ENCODE measurements around the gene ADSS2.
"Not testable (repeated sequence)": the region's sequence is repeated elsewhere in the genome, so short reads cannot be mapped to it uniquely, and the experiment has no call there.

ADSS2 gene

DNA sequence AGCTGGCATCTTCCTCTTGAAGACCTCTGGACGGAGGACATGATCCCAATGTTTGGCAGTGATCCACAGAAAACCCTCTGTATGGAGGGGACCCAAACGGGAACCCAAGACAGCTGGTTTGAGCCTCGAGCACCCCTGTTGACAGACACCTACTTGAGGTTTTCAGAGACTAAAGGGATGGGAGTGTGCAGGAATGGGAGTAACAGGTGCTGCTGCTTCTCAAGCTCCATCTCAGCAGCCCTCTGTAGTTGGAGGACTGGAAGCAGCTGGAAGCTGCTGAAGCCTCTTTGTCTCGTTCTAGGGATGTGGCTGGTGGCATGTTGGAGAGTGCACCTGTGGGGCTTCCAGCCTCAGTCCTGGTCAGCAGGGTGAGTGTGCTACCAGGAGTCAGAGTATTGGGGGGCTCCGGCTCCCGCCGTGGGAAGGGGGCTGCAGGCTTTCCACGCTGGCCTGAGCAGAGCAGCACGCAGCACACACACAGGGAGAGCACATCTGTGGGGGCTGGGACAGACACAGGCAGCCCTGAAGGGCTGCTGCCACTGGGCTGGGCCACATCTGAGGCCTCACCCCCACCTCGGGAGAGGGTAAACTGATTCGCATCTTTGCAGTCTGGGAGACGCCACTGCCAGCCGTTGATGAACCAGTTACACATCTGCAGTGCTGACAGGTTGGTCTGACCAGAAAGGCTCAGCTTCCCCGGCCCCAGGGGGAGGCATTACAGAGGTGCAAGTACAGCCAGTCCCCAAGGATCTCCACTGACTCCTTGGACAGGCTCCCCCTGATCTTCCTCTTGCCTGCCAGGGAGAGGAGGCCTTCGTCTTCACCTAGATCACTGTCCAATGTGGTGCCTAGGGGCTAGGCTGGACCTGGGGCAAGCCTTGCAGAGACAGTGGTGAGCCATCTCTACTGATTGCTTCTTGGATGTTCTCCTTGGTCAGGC lies 56.6 kb downstream of the ADSS2 start:
- FAIRE-seq, result no peak

- FAIRE-seq, result no peak
Observed at GRCh38 chr1:244394346-244394745, 57.4 kb downstream of the ADSS2 start.

- FAIRE-seq, result no peak
Observed at GRCh38 chr1:244393604-244394176, 58.0 kb downstream of the ADSS2 start.

DNA sequence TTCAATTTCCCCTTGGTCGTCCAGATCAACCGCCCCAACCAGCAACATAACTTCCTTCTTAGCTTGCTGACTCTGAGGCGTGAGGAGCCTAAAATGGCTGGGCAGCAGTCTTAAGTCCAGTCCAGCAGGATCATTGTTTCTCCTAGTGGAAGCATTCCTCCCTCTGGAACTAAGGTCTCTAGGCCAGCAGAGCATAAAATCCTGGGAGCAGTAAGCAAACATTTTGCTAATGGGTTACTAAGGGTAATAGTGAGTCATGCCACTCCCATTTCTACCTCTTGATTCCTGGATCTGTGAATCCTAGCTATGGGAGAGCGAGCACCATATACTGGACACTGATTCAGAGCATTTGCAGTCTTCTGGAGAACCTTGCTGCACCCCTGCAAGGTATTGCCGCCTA lies 59.9 kb downstream of the ADSS2 start:
- no peak for FAIRE-seq

GRCh38 chr1:244388961-244389360 lies 62.7 kb downstream of the ADSS2 start:
- FAIRE-seq, result no peak

DNA sequence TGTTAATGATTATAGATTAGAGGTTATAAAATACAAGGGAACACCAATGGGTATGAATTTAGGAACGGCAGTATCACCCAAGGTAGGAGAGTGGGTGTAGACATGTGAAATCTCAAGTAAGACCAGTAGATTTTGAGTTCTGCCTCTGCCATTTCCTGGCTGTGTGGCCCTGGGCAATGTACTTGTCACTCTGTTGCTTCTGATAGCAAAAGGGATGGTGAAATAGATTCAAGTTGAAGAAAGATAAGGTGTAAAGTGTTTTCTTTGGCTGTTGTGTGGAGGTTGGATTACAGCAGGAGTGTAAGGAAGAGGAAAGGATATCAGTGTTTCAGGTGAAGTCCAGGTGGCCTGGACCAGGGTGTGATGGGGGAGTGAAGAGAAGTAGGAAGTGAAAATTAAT lies 64.3 kb downstream of the ADSS2 start:
- FAIRE-seq, result no peak

GRCh38 chr1:244386595-244386994 lies 65.1 kb downstream of the ADSS2 start:
- no peak for FAIRE-seq

- FAIRE-seq, result no peak
Observed at GRCh38 chr1:244384066-244384465, 67.6 kb downstream of the ADSS2 start.

- FAIRE-seq, result no peak
Observed at GRCh38 chr1:244383278-244383884, 68.3 kb downstream of the ADSS2 start.

- no peak for FAIRE-seq
Observed at GRCh38 chr1:244381878-244382565, 69.7 kb downstream of the ADSS2 start.

- no peak for FAIRE-seq
Observed at GRCh38 chr1:244376126-244376525, 75.6 kb downstream of the ADSS2 start.

DNA sequence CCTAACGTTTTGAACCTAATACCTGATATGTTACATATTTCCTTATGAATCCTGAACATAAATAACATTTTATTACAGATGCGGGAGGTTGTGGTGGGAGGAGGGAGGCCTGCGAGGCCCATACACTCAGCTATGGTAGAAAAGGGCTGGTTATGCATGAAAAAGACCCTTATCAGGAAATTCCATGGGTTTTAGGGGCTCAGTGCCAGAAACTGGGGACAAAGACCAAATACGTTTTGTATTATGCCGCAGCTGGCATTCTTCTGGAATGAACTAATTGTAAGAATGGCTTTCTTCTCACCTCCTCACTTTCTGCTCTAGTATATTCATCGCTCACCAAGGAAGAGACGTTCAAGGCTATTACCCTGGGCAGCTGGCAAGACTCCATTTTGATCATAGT lies 76.7 kb downstream of the ADSS2 start:
- FAIRE-seq, result no peak

DNA sequence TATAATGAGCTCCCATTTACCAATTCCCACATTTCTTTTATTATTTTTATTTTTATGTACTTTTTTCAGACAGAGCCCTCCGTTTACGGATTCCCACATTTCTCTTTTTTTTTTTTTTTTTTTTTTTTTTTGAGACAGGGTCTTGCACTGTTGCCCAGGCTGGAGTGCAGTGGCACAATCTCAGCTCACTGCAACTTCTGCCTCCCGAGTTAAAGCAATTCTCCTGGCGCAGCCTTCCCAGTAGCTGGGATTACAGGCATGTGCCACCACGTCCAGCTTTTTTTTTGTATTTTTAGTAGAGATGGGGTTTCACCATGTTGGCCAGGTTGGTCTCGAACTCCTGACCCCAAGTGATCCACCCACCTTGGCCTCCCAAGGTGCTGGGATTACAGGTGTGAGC lies 77.2 kb downstream of the ADSS2 start:
- not testable (repeated sequence) for FAIRE-seq

DNA sequence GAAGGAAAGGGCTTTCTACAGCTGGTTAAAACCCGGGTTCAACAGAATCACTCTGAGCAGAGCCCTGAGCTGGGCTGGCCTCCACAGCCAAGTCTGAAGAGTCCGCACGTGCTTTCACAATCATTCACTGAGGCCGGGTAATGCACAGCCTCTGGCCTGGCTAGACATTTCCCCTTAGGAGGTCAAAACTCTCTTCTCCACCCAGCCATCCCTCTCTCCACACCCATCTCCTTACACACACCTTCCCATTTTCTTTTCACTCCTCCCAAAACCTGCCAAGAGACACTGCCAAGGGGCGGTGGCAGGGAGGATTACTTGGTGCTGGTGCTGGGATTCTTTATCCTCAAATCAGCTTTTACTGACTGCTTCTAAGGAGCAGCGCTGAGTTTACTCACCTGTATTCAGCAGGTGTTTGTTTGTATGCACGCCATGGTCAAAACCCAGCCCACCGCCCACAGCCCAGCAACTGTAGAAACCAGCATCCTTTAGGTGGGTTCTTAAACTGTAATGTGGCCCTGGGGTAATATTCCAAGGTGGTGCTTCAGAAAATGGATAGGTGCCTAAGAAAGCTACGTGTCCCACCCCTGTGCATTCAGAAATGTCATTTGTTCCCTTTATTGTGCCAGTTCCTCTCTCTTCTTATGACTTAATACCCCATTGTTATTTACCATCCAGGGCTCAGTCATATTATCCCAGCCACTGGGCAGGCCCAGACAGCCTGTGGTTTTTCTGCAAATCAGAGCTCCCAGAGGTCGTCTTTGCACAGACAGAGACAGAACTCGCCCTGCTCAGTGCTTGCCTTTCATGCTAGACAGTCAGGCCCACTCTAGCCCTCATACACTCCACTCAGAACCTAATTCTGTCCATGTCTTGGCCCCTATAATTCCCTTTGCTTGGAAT lies 80.2 kb downstream of the ADSS2 start:
- FAIRE-seq, result no peak

GRCh38 chr1:244370060-244370637 lies 81.6 kb downstream of the ADSS2 start:
- FAIRE-seq, result no peak

- FAIRE-seq, result no peak
Observed at GRCh38 chr1:244369256-244370057, 82.3 kb downstream of the ADSS2 start.

GRCh38 chr1:244368279-244368678 lies 83.4 kb downstream of the ADSS2 start:
- no peak for FAIRE-seq

- FAIRE-seq, result no peak
Observed at GRCh38 chr1:244367399-244368114, 84.2 kb downstream of the ADSS2 start.

DNA sequence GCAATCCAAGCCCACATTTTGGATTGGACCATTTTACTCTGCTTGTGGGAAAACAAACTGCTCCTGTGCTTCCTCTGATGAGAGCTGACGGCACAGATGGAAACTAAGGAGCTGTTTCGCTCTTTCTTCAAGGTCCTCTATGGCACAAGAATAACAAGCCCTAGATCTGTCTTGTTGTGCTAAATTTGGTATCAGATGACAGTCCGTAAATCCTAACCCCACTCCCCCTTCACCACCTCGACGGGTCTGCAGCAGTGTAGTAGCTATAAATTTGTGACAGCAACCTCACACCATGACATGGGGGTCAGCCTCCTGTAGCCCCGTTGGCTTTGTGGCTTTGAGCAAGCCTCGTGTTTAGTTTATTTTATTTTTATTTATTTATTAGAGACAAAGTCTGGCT lies 85.9 kb downstream of the ADSS2 start:
- FAIRE-seq, result no peak

- FAIRE-seq, result not testable (repeated sequence)
Observed at GRCh38 chr1:244365262-244365661, 86.4 kb downstream of the ADSS2 start.
